GM21381 (cell line): ENCODE results near the gene CHST11.

ENCODE experiments used
- ATAC-seq: cut with Tn5 transposase; IDR thresholded peaks from one replicate; pipeline ENCODE4 v1.9.1; 2021; ENCODE audit warnings: mild to moderate bottlenecking, moderate library complexity; ENCODE audit not compliant: unreplicated experiment

The CHST11 gene

GRCh38 chr12:104707794-104708558 is 251.2 kb downstream of the CHST11 start:
- ATAC-seq, result no peak

- ATAC-seq, result no peak
Measured at GRCh38 chr12:104708891-104709290, 252.1 kb downstream of the CHST11 start.

GRCh38 chr12:104709692-104710435 is 253.1 kb downstream of the CHST11 start:
- no peak for ATAC-seq

- no peak for ATAC-seq
Measured at GRCh38 chr12:104710940-104711689, 254.4 kb downstream of the CHST11 start.

GRCh38 chr12:104712477-104712876 is 255.7 kb downstream of the CHST11 start:
- no peak for ATAC-seq

- ATAC-seq, result no peak
Measured at GRCh38 chr12:104712968-104713367, 256.2 kb downstream of the CHST11 start.

- ATAC-seq, result no peak
Measured at GRCh38 chr12:104713444-104713843, 256.7 kb downstream of the CHST11 start.

- ATAC-seq, result no peak
Measured at GRCh38 chr12:104714369-104714768, 257.6 kb downstream of the CHST11 start.

- ATAC-seq, result no peak
Measured at GRCh38 chr12:104716172-104716571, 259.4 kb downstream of the CHST11 start.

- no peak for ATAC-seq
Measured at GRCh38 chr12:104718304-104718929, 261.7 kb downstream of the CHST11 start.

- no peak for ATAC-seq
Measured at GRCh38 chr12:104719700-104720338, 263.1 kb downstream of the CHST11 start.

GRCh38 chr12:104720339-104721038 is 263.7 kb downstream of the CHST11 start:
- ATAC-seq, result peak; percentile 49

GRCh38 chr12:104721039-104721405 is 264.3 kb downstream of the CHST11 start:
- ATAC-seq, result no peak

GRCh38 chr12:104721936-104722335 is 265.2 kb downstream of the CHST11 start:
- ATAC-seq, result no peak

- peak; percentile 41 for ATAC-seq
Measured at GRCh38 chr12:104722601-104723534, 266.1 kb downstream of the CHST11 start.

- no peak for ATAC-seq
Measured at GRCh38 chr12:104723895-104724294, 267.1 kb downstream of the CHST11 start.

- ATAC-seq, result no peak
Measured at GRCh38 chr12:104724992-104725585, 268.3 kb downstream of the CHST11 start.

- no peak for ATAC-seq
Measured at GRCh38 chr12:104725610-104726009, 268.9 kb downstream of the CHST11 start.
